ENCODE data around the gene CHSY3. TPM values are rescaled to one million over a fixed set of nuclear protein-coding genes. Genes with fewer than 3 reads are reported as not detected.

Gene CHSY3
- total RNA-seq, 1 experiment from 2014 or later, result 0.24 TPM

GRCh38 chr5:130061746-130062145, 157.5 kb downstream of the CHSY3 start:
- no peaks in the 10 kb centered on the region for H3K36me3 ChIP-seq
- no peak for DNase-seq (ENCODE audit: low read depth in 1 of 2, low spot score in 2 of 2)
- no peak overlapping the region for H3K27ac ChIP-seq
- no peaks in the 10 kb centered on the region for H3K4me1 ChIP-seq (replicated peaks)
- H3K4me3 ChIP-seq, result no peak overlapping the region
- no peaks in the 10 kb centered on the region for H3K27me3 ChIP-seq (replicated peaks)
- no peaks in the 10 kb centered on the region for H3K9me3 ChIP-seq (replicated peaks)

DNA sequence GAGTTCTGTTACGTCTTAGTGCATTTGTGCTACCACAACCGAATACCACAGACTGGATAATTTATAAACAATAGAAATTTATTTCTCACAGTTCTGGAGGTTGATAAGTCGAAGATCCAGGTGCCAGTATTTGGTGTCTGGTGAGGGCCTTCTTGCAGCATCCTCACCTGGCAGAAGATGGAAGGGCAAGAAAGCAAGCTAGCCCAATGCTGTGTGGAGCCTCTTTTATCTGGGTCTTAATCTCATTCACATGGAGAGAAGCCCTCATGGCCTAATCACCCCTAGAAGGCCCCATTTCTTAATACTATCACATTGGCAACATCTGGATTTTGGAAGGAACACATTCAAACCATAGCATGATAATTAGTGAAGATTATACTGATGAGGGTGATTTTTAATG, 159.3 kb downstream of the CHSY3 start:
- Histone ChIP-seq H3K9me3 (replicated peaks) (no peaks in the 10 kb centered on the region), H3K36me3 (no peaks in the 10 kb centered on the region), H3K27me3 (replicated peaks) (no peaks in the 10 kb centered on the region), H3K4me1 (replicated peaks) (no peaks in the 10 kb centered on the region), H3K27ac (no peak overlapping the region), H3K4me3 (no peak overlapping the region)
- DNase-seq (ENCODE audit: low read depth in 1 of 2, low spot score in 2 of 2), result no peak

- Histone ChIP-seq H3K27ac (no peak overlapping the region), H3K4me1 (replicated peaks) (no peaks in the 10 kb centered on the region), H3K4me3 (no peak overlapping the region), H3K27me3 (replicated peaks) (no peaks in the 10 kb centered on the region), H3K9me3 (replicated peaks) (no peaks in the 10 kb centered on the region), H3K36me3 (no peaks in the 10 kb centered on the region)
- DNase-seq (ENCODE audit: low read depth in 1 of 2, low spot score in 2 of 2), result no peak
These were observed 160.2 kb downstream of the CHSY3 start for GRCh38 chr5:130064484-130064883.

DNA sequence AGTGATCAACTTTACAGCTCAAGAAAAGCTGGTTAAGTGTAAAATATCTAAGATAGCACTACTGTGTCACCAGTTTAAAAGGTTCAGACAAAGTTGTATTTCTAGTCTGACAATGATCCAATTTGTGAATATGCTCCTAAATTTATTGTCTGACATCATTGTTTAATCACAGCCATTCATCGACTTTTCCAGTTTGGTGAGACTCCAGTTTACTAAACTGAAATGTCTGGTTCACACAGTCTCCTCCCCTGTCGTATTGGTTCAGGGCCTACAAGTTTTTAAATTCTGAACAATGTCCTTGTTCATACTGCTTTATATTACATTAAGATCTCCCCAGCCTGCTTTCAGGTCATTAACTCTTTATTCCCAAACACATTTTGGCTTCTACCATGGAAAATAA, 161.4 kb downstream of the CHSY3 start:
- no peaks in the 10 kb centered on the region for H3K36me3 ChIP-seq
- H3K27me3 ChIP-seq (replicated peaks), result no peaks in the 10 kb centered on the region
- no peak for DNase-seq (ENCODE audit: low read depth in 1 of 2, low spot score in 2 of 2)
- no peaks in the 10 kb centered on the region for H3K4me1 ChIP-seq (replicated peaks)
- no peaks in the 10 kb centered on the region for H3K9me3 ChIP-seq (replicated peaks)
- no peak overlapping the region for H3K27ac ChIP-seq
- no peak overlapping the region for H3K4me3 ChIP-seq

GRCh38 chr5:130066644-130067043, 162.4 kb downstream of the CHSY3 start:
- H3K4me3 ChIP-seq, result no peak overlapping the region
- H3K27ac ChIP-seq, result no peak overlapping the region
- no peaks in the 10 kb centered on the region for H3K27me3 ChIP-seq (replicated peaks)
- H3K36me3 ChIP-seq, result no peaks in the 10 kb centered on the region
- H3K4me1 ChIP-seq (replicated peaks), result no peaks in the 10 kb centered on the region
- H3K9me3 ChIP-seq (replicated peaks), result no peaks in the 10 kb centered on the region
- no peak for DNase-seq (ENCODE audit: low read depth in 1 of 2, low spot score in 2 of 2)

DNA sequence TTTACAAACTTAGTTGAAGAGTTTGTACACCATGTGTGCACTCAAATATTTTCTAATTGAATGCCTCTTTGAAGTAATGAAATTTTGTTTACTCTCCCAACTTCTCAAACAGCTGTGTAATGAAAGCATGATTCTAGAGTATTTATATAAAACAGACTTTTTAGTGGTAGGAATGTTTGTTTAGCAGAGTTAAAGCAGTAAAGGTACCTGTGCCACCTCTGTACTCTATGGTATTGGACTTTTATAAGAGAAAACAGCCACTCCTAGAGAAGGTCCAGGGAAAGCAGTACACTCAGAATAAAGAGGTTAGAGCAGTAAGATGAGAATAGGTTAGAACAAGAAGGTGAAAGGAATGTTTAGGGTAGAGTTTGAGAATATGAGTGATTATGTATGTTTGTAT, 163.1 kb downstream of the CHSY3 start:
- no peak overlapping the region for H3K4me3 ChIP-seq
- H3K36me3 ChIP-seq, result no peaks in the 10 kb centered on the region
- no peaks in the 10 kb centered on the region for H3K4me1 ChIP-seq (replicated peaks)
- H3K27me3 ChIP-seq (replicated peaks), result no peaks in the 10 kb centered on the region
- H3K9me3 ChIP-seq (replicated peaks), result no peaks in the 10 kb centered on the region
- DNase-seq (ENCODE audit: low read depth in 1 of 2, low spot score in 2 of 2), result no peak
- H3K27ac ChIP-seq, result no peak overlapping the region

- Histone ChIP-seq H3K4me3 (no peak overlapping the region), H3K9me3 (replicated peaks) (no peaks in the 10 kb centered on the region), H3K27me3 (replicated peaks) (no peaks in the 10 kb centered on the region), H3K27ac (no peak overlapping the region), H3K36me3 (no peaks in the 10 kb centered on the region), H3K4me1 (replicated peaks) (no peaks in the 10 kb centered on the region)
- DNase-seq (ENCODE audit: low read depth in 1 of 2, low spot score in 2 of 2), result no peak
These were observed 163.8 kb downstream of the CHSY3 start for GRCh38 chr5:130068101-130068500.

- DNase-seq (ENCODE audit: low read depth in 1 of 2, low spot score in 2 of 2), result no peak
- no peaks in the 10 kb centered on the region for H3K9me3 ChIP-seq (replicated peaks)
- H3K4me1 ChIP-seq (replicated peaks), result no peaks in the 10 kb centered on the region
- H3K27me3 ChIP-seq (replicated peaks), result no peaks in the 10 kb centered on the region
- H3K27ac ChIP-seq, result no peak overlapping the region
- H3K4me3 ChIP-seq, result no peak overlapping the region
- H3K36me3 ChIP-seq, result no peaks in the 10 kb centered on the region
These were observed 164.7 kb downstream of the CHSY3 start for GRCh38 chr5:130068988-130069387.

DNA sequence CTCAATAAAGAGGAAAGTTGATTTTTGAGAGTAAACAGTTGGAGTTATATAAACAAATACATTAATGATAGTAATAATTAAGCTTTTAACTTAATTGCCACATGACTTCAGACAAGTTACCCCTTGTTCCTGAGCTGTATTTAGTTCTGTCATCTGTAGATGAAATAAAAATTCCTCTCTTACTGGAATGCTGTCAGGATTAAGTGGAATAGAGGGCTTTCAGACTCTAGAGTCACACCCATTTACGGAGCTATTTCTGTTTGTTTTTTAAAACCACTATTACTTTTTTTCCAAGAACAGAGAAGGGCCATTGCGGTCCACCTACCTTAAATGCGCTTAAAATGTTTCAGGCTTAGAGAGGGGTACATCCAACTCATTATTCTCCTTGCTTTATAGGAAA, 170.6 kb downstream of the CHSY3 start:
- Histone ChIP-seq H3K36me3 (no peaks in the 10 kb centered on the region), H3K4me1 (replicated peaks) (no peaks in the 10 kb centered on the region), H3K9me3 (replicated peaks) (no peaks in the 10 kb centered on the region), H3K4me3 (no peak overlapping the region), H3K27ac (no peak overlapping the region), H3K27me3 (replicated peaks) (no peaks in the 10 kb centered on the region)
- DNase-seq (ENCODE audit: low read depth in 1 of 2, low spot score in 2 of 2), result no peak

DNA sequence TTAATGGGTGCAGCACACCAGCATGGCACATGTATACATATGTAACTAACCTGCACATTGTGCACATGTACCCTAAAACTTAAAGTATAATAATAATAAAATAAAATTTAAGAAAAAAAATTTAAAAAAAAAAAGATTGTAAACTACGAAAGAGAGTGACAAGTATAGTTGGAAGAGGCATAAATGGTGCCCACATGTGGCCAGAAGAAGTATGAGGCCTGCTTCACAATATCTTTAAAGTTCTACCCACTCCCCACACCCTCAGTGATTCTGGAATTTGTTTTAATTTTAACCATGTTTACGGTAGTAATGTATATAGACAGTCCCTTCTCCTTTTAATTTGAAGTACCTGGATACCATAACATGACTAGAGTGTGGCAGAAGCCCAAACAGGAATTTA, 172.7 kb downstream of the CHSY3 start:
- no peaks in the 10 kb centered on the region for H3K27me3 ChIP-seq (replicated peaks)
- no peaks in the 10 kb centered on the region for H3K4me1 ChIP-seq (replicated peaks)
- no peak for DNase-seq (ENCODE audit: low read depth in 1 of 2, low spot score in 2 of 2)
- no peaks in the 10 kb centered on the region for H3K9me3 ChIP-seq (replicated peaks)
- no peak overlapping the region for H3K27ac ChIP-seq
- no peak overlapping the region for H3K4me3 ChIP-seq
- no peaks in the 10 kb centered on the region for H3K36me3 ChIP-seq

GRCh38 chr5:130078661-130079060, 174.4 kb downstream of the CHSY3 start:
- no peak overlapping the region for H3K27ac ChIP-seq
- H3K27me3 ChIP-seq (replicated peaks), result no peaks in the 10 kb centered on the region
- H3K36me3 ChIP-seq, result no peaks in the 10 kb centered on the region
- no peaks in the 10 kb centered on the region for H3K9me3 ChIP-seq (replicated peaks)
- no peak for DNase-seq (ENCODE audit: low read depth in 1 of 2, low spot score in 2 of 2)
- H3K4me3 ChIP-seq, result no peak overlapping the region
- no peaks in the 10 kb centered on the region for H3K4me1 ChIP-seq (replicated peaks)

DNA sequence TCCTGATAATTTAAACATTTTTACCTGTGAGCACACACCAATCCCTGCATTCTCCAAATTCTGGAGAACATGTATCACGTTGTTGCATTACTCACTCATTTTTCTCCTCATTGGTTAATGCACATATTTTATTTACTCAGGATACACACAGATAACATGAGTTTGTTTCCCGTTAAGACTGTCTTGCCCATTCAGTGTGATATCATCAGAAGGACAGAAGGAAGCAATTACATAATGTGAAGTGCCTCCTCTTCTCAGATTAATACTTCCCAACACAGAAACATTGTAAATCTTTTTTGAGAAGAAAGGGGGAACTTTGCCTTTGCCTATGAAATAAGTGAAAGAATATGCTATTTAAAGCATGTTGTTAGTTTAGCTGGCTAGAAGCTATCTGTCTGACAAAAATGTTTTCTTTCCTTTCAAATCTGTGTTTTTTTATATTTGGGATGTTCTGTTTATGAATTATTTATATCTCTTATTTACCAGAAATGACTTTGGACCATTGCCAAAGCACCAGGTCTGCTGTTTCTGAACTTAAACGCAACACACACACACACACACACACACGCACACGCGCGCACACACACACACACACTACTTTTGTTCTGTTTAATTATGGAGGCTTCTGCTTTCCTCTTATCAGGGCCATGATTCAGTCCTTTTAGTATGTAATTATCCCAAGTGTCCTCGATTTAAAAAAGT, 186.5 kb downstream of the CHSY3 start:
- H3K4me3 ChIP-seq, result no peak overlapping the region
- H3K36me3 ChIP-seq, result no peaks in the 10 kb centered on the region
- no peaks in the 10 kb centered on the region for H3K27me3 ChIP-seq (replicated peaks)
- H3K4me1 ChIP-seq (replicated peaks), result no peaks in the 10 kb centered on the region
- peaks cover 8% of the 10 kb centered on the region; the same call in 1 of the 2 replicates for H3K9me3 ChIP-seq (replicated peaks)
- H3K27ac ChIP-seq, result no peak overlapping the region
- DNase-seq (ENCODE audit: low read depth in 1 of 2, low spot score in 2 of 2), result no peak

DNA sequence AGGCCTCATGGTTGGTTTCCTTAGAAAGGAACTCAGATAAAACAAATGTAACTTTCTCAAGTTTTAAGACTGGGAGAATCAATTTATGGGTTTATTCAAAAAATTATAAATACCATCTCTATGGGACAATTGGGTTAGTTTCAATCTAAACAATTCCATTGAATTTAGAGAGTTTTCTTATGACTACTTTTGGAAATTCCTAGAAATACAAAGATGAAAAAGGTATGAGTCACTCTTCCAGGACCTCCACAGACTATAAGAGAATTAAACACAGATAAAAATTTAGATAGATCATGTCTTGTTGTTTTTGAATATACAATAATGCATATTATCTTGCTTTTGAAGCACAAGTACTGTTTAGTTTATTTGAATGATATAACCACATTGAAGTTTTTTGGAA, 188.7 kb downstream of the CHSY3 start:
- H3K27ac ChIP-seq, result no peak overlapping the region
- H3K9me3 ChIP-seq (replicated peaks), result peaks cover 8% of the 10 kb centered on the region; the same call in 1 of the 2 replicates
- H3K36me3 ChIP-seq, result no peaks in the 10 kb centered on the region
- H3K4me3 ChIP-seq, result no peak overlapping the region
- DNase-seq (ENCODE audit: low read depth in 1 of 2, low spot score in 2 of 2), result no peak
- no peaks in the 10 kb centered on the region for H3K27me3 ChIP-seq (replicated peaks)
- no peaks in the 10 kb centered on the region for H3K4me1 ChIP-seq (replicated peaks)

- H3K4me1 ChIP-seq (replicated peaks), result no peaks in the 10 kb centered on the region
- DNase-seq (ENCODE audit: low read depth in 1 of 2, low spot score in 2 of 2), result no peak
These were observed 192.2 kb downstream of the CHSY3 start for GRCh38 chr5:130096483-130096882.

GRCh38 chr5:130099008-130099407, 194.7 kb downstream of the CHSY3 start:
- Histone ChIP-seq H3K27me3 (replicated peaks) (no peaks in the 10 kb centered on the region), H3K27ac (no peak overlapping the region), H3K4me3 (no peak overlapping the region), H3K36me3 (no peaks in the 10 kb centered on the region), H3K4me1 (replicated peaks) (no peaks in the 10 kb centered on the region), H3K9me3 (replicated peaks) (no peaks in the 10 kb centered on the region)
- no peak for DNase-seq (ENCODE audit: low read depth in 1 of 2, low spot score in 2 of 2)

More at GRCh38 chr5:130096483-130096882, 192.2 kb downstream of the CHSY3 start:
- no peak overlapping the region for H3K4me3 ChIP-seq
- no peaks in the 10 kb centered on the region for H3K36me3 ChIP-seq
- H3K27me3 ChIP-seq (replicated peaks), result no peaks in the 10 kb centered on the region
- H3K9me3 ChIP-seq (replicated peaks), result no peaks in the 10 kb centered on the region
- H3K27ac ChIP-seq, result no peak overlapping the region

All from SJSA1 (cell line).